CD4-positive, alpha-beta T cell (primary cell): ENCODE results near the gene HMCN2. TPM values are rescaled to one million over a fixed set of nuclear protein-coding genes. Genes with fewer than 3 reads are reported as not detected.

Experiments
- ATAC-seq: fragments of 200-7000 bp; cut with Tn5 transposase; one replicate; pipeline ENCODE4 v1.10.0; 2022; ENCODE audit warnings: mild to moderate bottlenecking; ENCODE audit not compliant: poor library complexity
- CTCF ChIA-PET: fragments of 350-600 bp; sonication (Branson Sonifier 250); formaldehyde crosslinking; loops from one replicate; lab custom pipeline; 2021; ENCODE audit warnings: antibody characterized with exemption, inconsistent platforms; lab: Charles Lee
- POLR2A ChIA-PET: fragments of 350-600 bp; sonication (Branson Sonifier 250); formaldehyde crosslinking; loops from one replicate; lab custom pipeline; 2021; ENCODE audit warnings: antibody characterized with exemption, inconsistent platforms; lab: Charles Lee
- DNase-seq, 14 experiments: peaks; one replicate each; pipeline ENCODE4 v3.0.0-alpha.2; 2013 to 2020; ENCODE audit warnings: mixed read lengths in 2 of 14
- H3K27ac ChIP-seq, 2 donors: one replicate each; pipeline versions ENCODE4 v1.5.1 to v1.7.0; 2013; ENCODE audit warnings: low read length in 2 of 2, low read depth in 1 of 2, mild to moderate bottlenecking in 1 of 2
- H3K27me3 ChIP-seq, 2 experiments: 1 replicate in 1 of 2; 2 replicates in 1 of 2; pipeline versions ENCODE4 v1.6.1 to v1.7.0; 2013; ENCODE audit warnings: low read length in 2 of 2, control low read depth in 1 of 2, mild to moderate bottlenecking in 1 of 2, moderate library complexity in 1 of 2; ENCODE audit not compliant: insufficient read depth in 2 of 2, control insufficient read depth in 1 of 2
- H3K36me3 ChIP-seq: one replicate; pipeline ENCODE4 v1.6.1; 2013; ENCODE audit warnings: low read length, control low read depth; ENCODE audit not compliant: insufficient read depth
- H3K4me1 ChIP-seq: one replicate; pipeline ENCODE4 v1.6.1; 2013; ENCODE audit warnings: low read length, control low read depth; ENCODE audit not compliant: insufficient read depth
- H3K4me3 ChIP-seq: one replicate; pipeline ENCODE4 v1.5.1; 2013; ENCODE audit warnings: mild to moderate bottlenecking, low read length, moderate library complexity
- H3K9me3 ChIP-seq, 2 experiments: 1 replicate in 1 of 2; 2 replicates in 1 of 2; pipeline versions ENCODE4 v1.6.1 to v1.7.0; 2013; ENCODE audit warnings: low read length in 2 of 2, mild to moderate bottlenecking in 2 of 2, control low read depth in 1 of 2, moderate library complexity in 1 of 2; ENCODE audit not compliant: control insufficient read depth in 1 of 2, insufficient read depth in 1 of 2
- H3K27ac Mint-ChIP-seq: one replicate; pipeline ENCODE4 v1.8.0; 2020; ENCODE audit warnings: mixed read lengths
- H3K27me3 Mint-ChIP-seq: one replicate; pipeline ENCODE4 v1.8.0; 2021; ENCODE audit warnings: mixed read lengths
- H3K36me3 Mint-ChIP-seq: one replicate; pipeline ENCODE4 v1.8.0; 2021; ENCODE audit warnings: low read depth, mixed read lengths
- H3K4me1 Mint-ChIP-seq: one replicate; pipeline ENCODE4 v1.8.0; 2021; ENCODE audit warnings: low read depth, mixed read lengths
- H3K4me3 Mint-ChIP-seq: one replicate; pipeline ENCODE4 v1.8.0; 2020; ENCODE audit warnings: mild to moderate bottlenecking, mixed read lengths
- H3K9me3 Mint-ChIP-seq: one replicate; pipeline ENCODE4 v1.8.0; 2020; ENCODE audit warnings: mixed read lengths
- CTCF ChIP-seq: fragments of 200-600 bp; IDR thresholded peaks from one replicate; pipeline ENCODE4 v1.8.0; 2022; ENCODE audit warnings: antibody characterized with exemption, mild to moderate bottlenecking
- intact Hi-C, 2 experiments: fragments of 100-400 bp; cut with DNase I in 1 of 2; cut with micrococcal nuclease in 1 of 2; formaldehyde crosslinking; loops; one replicate each; pipeline versions ENCODE4 v1.15.1 to v1.9.0; 2023 to 2025; cut with DNase I, micrococcal nuclease
- total RNA-seq, 174 experiments: library from RNA in 2 of 174; stranded (reverse) in 2 of 174; gene quantifications; one replicate each; pipeline ENCODE4 v1.2.3 and lab custom pipeline; 2021 to 2026

Gene HMCN2
- total RNA-seq, 2 experiments from 2014 or later = not detected

GRCh38 chr9:130472184-130472705 is 206.7 kb downstream of the HMCN2 start:
- Histone ChIP-seq H3K27me3 (peaks cover 37 to 41% of the 10 kb centered on the region in 2 experiments), H3K4me3 (no peak overlapping the region), H3K27ac (no peak overlapping the region), H3K4me1 (no peaks in the 10 kb centered on the region), H3K36me3 (no peaks in the 10 kb centered on the region), H3K9me3 (peaks cover 0 to 21% of the 10 kb centered on the region in 2 experiments)
- Mint-ChIP-seq H3K4me1 (no peaks in the 10 kb centered on the region), H3K27ac (no peak overlapping the region), H3K36me3 (no peaks in the 10 kb centered on the region), H3K4me3 (no peak overlapping the region), H3K27me3 (peaks cover 37% of the 10 kb centered on the region), H3K9me3 (no peaks in the 10 kb centered on the region)
- no peak for TF ChIP-seq CTCF
- intact Hi-C loops = no loop called here
- ATAC-seq = no peak
- DNase-seq = no peak
- ChIA-PET CTCF (no interaction called here), POLR2A (no interaction called here)

GRCh38 chr9:130473009-130473408 is 207.4 kb downstream of the HMCN2 start:
- Mint-ChIP-seq H3K36me3 (no peaks in the 10 kb centered on the region), H3K4me3 (no peak overlapping the region), H3K9me3 (no peaks in the 10 kb centered on the region), H3K27ac (no peak overlapping the region), H3K4me1 (no peaks in the 10 kb centered on the region), H3K27me3 (peaks cover 30% of the 10 kb centered on the region)
- Histone ChIP-seq H3K27ac (no peak overlapping the region), H3K36me3 (no peaks in the 10 kb centered on the region), H3K27me3 (peaks cover 30 to 39% of the 10 kb centered on the region in 2 experiments), H3K4me1 (no peaks in the 10 kb centered on the region), H3K4me3 (no peak overlapping the region), H3K9me3 (peaks cover 0 to 21% of the 10 kb centered on the region in 2 experiments)
- ChIA-PET CTCF (no interaction called here), POLR2A (no interaction called here)
- intact Hi-C loops = no loop called here
- no peak for ATAC-seq
- DNase-seq = no peak
- no peak for TF ChIP-seq CTCF

- H3K4me1 Mint-ChIP-seq = no peaks in the 10 kb centered on the region
- Histone ChIP-seq H3K9me3 (peaks cover 0 to 21% of the 10 kb centered on the region in 2 experiments), H3K4me3 (no peak overlapping the region), H3K4me1 (no peaks in the 10 kb centered on the region), H3K36me3 (no peaks in the 10 kb centered on the region), H3K27me3 (peaks cover 26 to 39% of the 10 kb centered on the region in 2 experiments), H3K27ac (no peak overlapping the region)
- ChIA-PET CTCF (no interaction called here), POLR2A (no interaction called here)
- DNase-seq = no peak
- no peaks in the 10 kb centered on the region for H3K36me3 Mint-ChIP-seq
- no peak for ATAC-seq
- TF ChIP-seq CTCF = no peak
- no peaks in the 10 kb centered on the region for H3K9me3 Mint-ChIP-seq
- no peak overlapping the region for H3K27ac Mint-ChIP-seq
- H3K27me3 Mint-ChIP-seq = peaks cover 25% of the 10 kb centered on the region
- H3K4me3 Mint-ChIP-seq = no peak overlapping the region
- intact Hi-C loops = no loop called here
Observed at GRCh38 chr9:130473566-130473965, 208.0 kb downstream of the HMCN2 start.
